Panc1 (cell line): ENCODE results near the gene ARHGEF28. TPM values are rescaled to one million over a fixed set of nuclear protein-coding genes. Genes with fewer than 3 reads are reported as not detected.

ENCODE experiments used
- ATAC-seq: fragments of 200-7000 bp; cut with Tn5 transposase; 2 replicates; pipeline ENCODE4 v1.9.1; 2020; ENCODE audit warnings: mild to moderate bottlenecking, moderate library complexity
- BruUV-seq: library from RNA; stranded (reverse); fragments of 400-500 nt; replicated peaks from 2 replicates; lab custom pipeline; 2021; lab: Mats Ljungman, UMichigan
- CTCF ChIA-PET: fragments of 300-600 bp; sonication (Branson Sonifier 250); formaldehyde crosslinking; loops from one replicate; lab custom pipeline; 2022; ENCODE audit warnings: antibody characterized with exemption; lab: Charles Lee
- POLR2A ChIA-PET: fragments of 300-600 bp; sonication (Branson Sonifier 250); formaldehyde crosslinking; loops from one replicate; lab custom pipeline; 2022; ENCODE audit warnings: antibody characterized with exemption; lab: Charles Lee
- DNase-seq: peaks from one replicate; pipeline ENCODE4 v3.0.0-alpha.2; 2010; ENCODE audit warnings: low read depth, low spot score
- H3K27ac ChIP-seq: 2 replicates; pipeline ENCODE4 v1.5.1; 2011; ENCODE audit warnings: mild to moderate bottlenecking, low read length, inconsistent platforms
- H3K27me3 ChIP-seq: fragments of 200-500 bp; sonication (Bioruptor generic); 2 replicates; pipeline ENCODE4 v1.6.0; 2014; ENCODE audit warnings: low read length, inconsistent platforms; ENCODE audit not compliant: control insufficient read depth, insufficient read depth
- H3K36me3 ChIP-seq: fragments of 200-500 bp; sonication (Bioruptor generic); 2 replicates; pipeline ENCODE4 v1.5.1; 2014; ENCODE audit warnings: inconsistent platforms, mild to moderate bottlenecking, low read length, moderate library complexity; ENCODE audit not compliant: control insufficient read depth, insufficient read depth
- H3K4me1 ChIP-seq: 2 replicates; pipeline ENCODE4 v1.5.1; 2011; ENCODE audit warnings: inconsistent platforms, mild to moderate bottlenecking, low read length, moderate library complexity; ENCODE audit not compliant: control insufficient read depth, insufficient read depth
- H3K4me3 ChIP-seq, 2 experiments: 2 replicates each; pipeline ENCODE4 v1.5.1; 2011 to 2012; ENCODE audit warnings: low read depth in 2 of 2, low read length in 2 of 2, mild to moderate bottlenecking in 2 of 2, inconsistent platforms in 1 of 2, moderate library complexity in 1 of 2
- H3K9me3 ChIP-seq: fragments of 200-500 bp; sonication (Bioruptor generic); 2 replicates; pipeline ENCODE4 v1.5.1; 2014; ENCODE audit warnings: low read depth, mild to moderate bottlenecking, inconsistent platforms, low read length, moderate library complexity; ENCODE audit not compliant: control insufficient read depth, insufficient read depth
- CTCF ChIP-seq: fragments of 450-650 bp; IDR thresholded peaks from 2 replicates; pipeline ENCODE4 v1.5.1; 2017; ENCODE audit warnings: mild to moderate bottlenecking
- POLR2AphosphoS5 ChIP-seq: IDR thresholded peaks from 2 replicates; pipeline ENCODE4 v1.6.1; 2012; ENCODE audit warnings: mild to moderate bottlenecking, low read depth, low read length, moderate library complexity
- REST ChIP-seq, 2 experiments: IDR thresholded peaks; 2 replicates each; pipeline ENCODE4 v1.6.1; 2011 to 2012; ENCODE audit warnings: low read depth in 2 of 2, control low read depth in 1 of 2, low read length in 1 of 2, mild to moderate bottlenecking in 1 of 2, moderate library complexity in 1 of 2; ENCODE audit not compliant: insufficient read depth in 1 of 2
- SIN3A ChIP-seq: IDR thresholded peaks from 2 replicates; pipeline ENCODE4 v1.6.1; 2012; ENCODE audit warnings: low read depth, mild to moderate bottlenecking, low read length, moderate library complexity, borderline replicate concordance; ENCODE audit not compliant: insufficient read depth
- TCF7L2 ChIP-seq: IDR thresholded peaks from 2 replicates; pipeline ENCODE4 v1.6.1; 2011; ENCODE audit warnings: mild to moderate bottlenecking, low read depth, low read length, inconsistent platforms
- in situ Hi-C: cut with HindIII; loops from 2 replicates; pipeline ENCODE4 v1.10.0; 2016; ENCODE audit warnings: low sequenced_read_pairs, low pct_unique_long_range_greater_than_20kb
- intact Hi-C: fragments of 100-400 bp; cut with micrococcal nuclease; formaldehyde crosslinking; loops from one replicate; pipeline ENCODE4 v1.10.0; 2022; ENCODE audit not compliant: unreplicated experiment
- total RNA-seq: library from RNA; stranded (reverse); gene quantifications from one replicate; pipeline ENCODE4 v1.2.1, GENCODE V29; 2021; ENCODE audit not compliant: unreplicated experiment

Gene ARHGEF28
- total RNA-seq, 1 experiment from 2014 or later = 34.8 TPM

GRCh38 chr5:73906277-73906676, 280.3 kb downstream of the ARHGEF28 start:
- no peak for TF ChIP-seq POLR2AphosphoS5
- TF ChIP-seq CTCF = no peak
- no peak for TF ChIP-seq REST (IDR thresholded peaks at IDR 0.05; ENCODE audit: insufficient read depth in 1 of 2, low read depth in 2 of 2, low read length in 1 of 2)
- no peak for TF ChIP-seq TCF7L2
- TF ChIP-seq SIN3A = no peak
- in situ Hi-C loops (no loop called here), intact Hi-C loops (loop anchor here (10.0 kb wide), 1 partner anchor 129 kb away; no protein-coding TSS in a partner anchor)
- peaks cover 6% of the 10 kb centered on the region for H3K4me1 ChIP-seq
- no peaks in the 10 kb centered on the region for H3K9me3 ChIP-seq
- no peak for ATAC-seq
- no peak for DNase-seq
- BruUV-seq = no TSS peak
- CTCF ChIA-PET = interaction anchor here (0.5 kb wide), 1 partner anchor 724 kb away, joined by 4 read pairs; no protein-coding TSS in a partner anchor
- no peak overlapping the region for H3K27ac ChIP-seq
- H3K27me3 ChIP-seq = no peaks in the 10 kb centered on the region
- H3K36me3 ChIP-seq = peaks cover 3% of the 10 kb centered on the region
- no peak overlapping the region for H3K4me3 ChIP-seq
- POLR2A ChIA-PET = no interaction called here

- no peaks in the 10 kb centered on the region for H3K9me3 ChIP-seq
- no peaks in the 10 kb centered on the region for H3K27me3 ChIP-seq
- no peak overlapping the region for H3K4me3 ChIP-seq
- intact Hi-C loops (loop anchor here (10.0 kb wide), 1 partner anchor 128 kb away; no protein-coding TSS in a partner anchor), in situ Hi-C loops (no loop called here)
- no peaks in the 10 kb centered on the region for H3K4me1 ChIP-seq
- H3K27ac ChIP-seq = no peak overlapping the region
- DNase-seq (no peak), ATAC-seq (no peak)
- TF ChIP-seq SIN3A = no peak
- TF ChIP-seq TCF7L2 = no peak
- TF ChIP-seq POLR2AphosphoS5 = no peak
- TF ChIP-seq CTCF = no peak
- TF ChIP-seq REST (IDR thresholded peaks at IDR 0.05; ENCODE audit: insufficient read depth in 1 of 2, low read depth in 2 of 2, low read length in 1 of 2) = no peak
- POLR2A ChIA-PET = no interaction called here
- H3K36me3 ChIP-seq = peaks cover 3% of the 10 kb centered on the region
- BruUV-seq = no TSS peak
- CTCF ChIA-PET = no interaction called here
Measured at GRCh38 chr5:73907164-73907563, 281.2 kb downstream of the ARHGEF28 start.
